Calu3 (cell line): Measurements from ENCODE around the gene TIMM29. TPM values are rescaled to one million over a fixed set of nuclear protein-coding genes. Genes with fewer than 3 reads are reported as not detected.

Experiments used
- BruUV-seq: library from RNA; stranded (reverse); fragments of 400-500 nt; replicated peaks from 2 replicates; lab custom pipeline; 2021; lab: Mats Ljungman, UMichigan
- CTCF ChIA-PET: fragments of 300-600 bp; sonication (Branson Sonifier 250); formaldehyde crosslinking; loops from one replicate; lab custom pipeline; 2022; ENCODE audit warnings: antibody characterized with exemption; lab: Charles Lee
- DNase-seq: peaks from one replicate; pipeline ENCODE4 v3.0.0; 2022
- H3K27ac Mint-ChIP-seq: one replicate; pipeline ENCODE4 v1.8.0; 2022; ENCODE audit warnings: mixed read lengths; ENCODE audit not compliant: unreplicated experiment
- H3K27me3 Mint-ChIP-seq: one replicate; pipeline ENCODE4 v1.8.0; 2022; ENCODE audit warnings: mixed read lengths; ENCODE audit not compliant: unreplicated experiment
- H3K36me3 Mint-ChIP-seq: one replicate; pipeline ENCODE4 v1.8.0; 2022; ENCODE audit warnings: mild to moderate bottlenecking, moderate library complexity, mixed read lengths; ENCODE audit not compliant: insufficient read depth, unreplicated experiment
- H3K4me1 Mint-ChIP-seq: one replicate; pipeline ENCODE4 v1.8.0; 2022; ENCODE audit warnings: mild to moderate bottlenecking, low read depth, mixed read lengths; ENCODE audit not compliant: unreplicated experiment
- H3K4me3 Mint-ChIP-seq: one replicate; pipeline ENCODE4 v1.8.0; 2022; ENCODE audit warnings: mild to moderate bottlenecking, low read depth, moderate library complexity, mixed read lengths; ENCODE audit not compliant: unreplicated experiment
- H3K9me3 Mint-ChIP-seq: one replicate; pipeline ENCODE4 v1.8.0; 2022; ENCODE audit warnings: low read depth, mixed read lengths; ENCODE audit not compliant: unreplicated experiment
- intact Hi-C: fragments of 100-400 bp; cut with micrococcal nuclease; formaldehyde crosslinking; loops from one replicate; pipeline ENCODE4 v1.10.0; 2022; ENCODE audit not compliant: unreplicated experiment
- total RNA-seq: library from RNA; stranded (reverse); gene quantifications from 2 replicates; pipeline ENCODE4 v1.2.3, GENCODE V29; 2022
- TF ChIP-seq, protein P1 (sequence below): fragments of 200-600 bp; IDR thresholded peaks from one replicate; pipeline ENCODE4 v1.8.0; 2022; ENCODE audit warnings: antibody characterized with exemption; ENCODE audit not compliant: unreplicated experiment

The TIMM29 gene
- total RNA-seq, 1 experiment from 2014 or later: 15.3 TPM

GRCh38 chr19:10885201-10886169, 43.1 kb upstream of the TIMM29 start:
- BruUV-seq: no TSS peak
- no peak overlapping the region for H3K4me3 Mint-ChIP-seq
- no peaks in the 10 kb centered on the region for H3K9me3 Mint-ChIP-seq
- H3K36me3 Mint-ChIP-seq: no peaks in the 10 kb centered on the region
- H3K27ac Mint-ChIP-seq: no peak overlapping the region
- H3K27me3 Mint-ChIP-seq: no peaks in the 10 kb centered on the region
- DNase-seq: no peak
- intact Hi-C loops: no loop called here
- H3K4me1 Mint-ChIP-seq: no peaks in the 10 kb centered on the region
- CTCF ChIA-PET: interaction anchor here (0.6 kb wide), 1 partner anchor 16 kb away, joined by 5 read pairs; no protein-coding TSS in a partner anchor
- TF ChIP-seq, protein P1, sequence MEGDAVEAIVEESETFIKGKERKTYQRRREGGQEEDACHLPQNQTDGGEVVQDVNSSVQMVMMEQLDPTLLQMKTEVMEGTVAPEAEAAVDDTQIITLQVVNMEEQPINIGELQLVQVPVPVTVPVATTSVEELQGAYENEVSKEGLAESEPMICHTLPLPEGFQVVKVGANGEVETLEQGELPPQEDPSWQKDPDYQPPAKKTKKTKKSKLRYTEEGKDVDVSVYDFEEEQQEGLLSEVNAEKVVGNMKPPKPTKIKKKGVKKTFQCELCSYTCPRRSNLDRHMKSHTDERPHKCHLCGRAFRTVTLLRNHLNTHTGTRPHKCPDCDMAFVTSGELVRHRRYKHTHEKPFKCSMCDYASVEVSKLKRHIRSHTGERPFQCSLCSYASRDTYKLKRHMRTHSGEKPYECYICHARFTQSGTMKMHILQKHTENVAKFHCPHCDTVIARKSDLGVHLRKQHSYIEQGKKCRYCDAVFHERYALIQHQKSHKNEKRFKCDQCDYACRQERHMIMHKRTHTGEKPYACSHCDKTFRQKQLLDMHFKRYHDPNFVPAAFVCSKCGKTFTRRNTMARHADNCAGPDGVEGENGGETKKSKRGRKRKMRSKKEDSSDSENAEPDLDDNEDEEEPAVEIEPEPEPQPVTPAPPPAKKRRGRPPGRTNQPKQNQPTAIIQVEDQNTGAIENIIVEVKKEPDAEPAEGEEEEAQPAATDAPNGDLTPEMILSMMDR: no peak

DNA sequence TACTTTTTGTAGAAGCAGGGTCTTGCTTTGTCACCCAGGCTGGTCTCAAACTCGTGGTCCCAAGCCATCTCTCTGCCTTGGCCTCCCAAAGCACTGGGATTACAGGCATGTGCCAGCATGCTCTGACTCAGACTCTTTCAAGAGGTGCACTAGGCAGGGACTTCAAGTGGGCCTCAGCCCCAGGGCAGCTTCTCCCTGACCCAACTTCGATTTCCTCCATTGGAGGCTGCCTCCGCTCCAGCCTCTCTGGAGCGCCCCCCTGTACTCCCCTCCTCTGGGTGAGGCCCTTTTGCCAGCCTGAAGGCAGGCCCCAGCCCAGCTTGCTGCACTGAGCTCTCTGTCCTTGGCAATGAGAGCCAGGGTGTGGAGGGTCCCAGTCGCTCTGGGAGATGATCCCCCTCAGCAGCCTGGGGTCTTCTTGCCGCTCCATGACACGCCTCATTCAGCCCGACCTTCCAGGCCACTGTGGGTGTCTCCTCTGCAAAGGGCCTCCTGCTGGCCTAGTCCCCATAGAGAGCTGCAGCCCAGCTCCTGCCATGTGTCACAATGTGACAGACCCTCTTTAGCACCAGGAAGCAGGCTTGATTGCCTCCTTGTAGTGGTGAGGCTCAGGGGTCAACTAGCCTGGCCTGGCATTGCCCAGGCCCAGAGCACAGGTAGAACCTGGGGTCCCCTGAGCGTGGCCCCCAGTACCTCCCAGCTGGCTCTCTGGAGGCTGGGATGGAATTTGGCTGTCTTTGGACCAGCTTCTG, 40.8 kb upstream of the TIMM29 start:
- no peaks in the 10 kb centered on the region for H3K9me3 Mint-ChIP-seq
- no peaks in the 10 kb centered on the region for H3K27me3 Mint-ChIP-seq
- no peak overlapping the region for H3K27ac Mint-ChIP-seq
- no peak overlapping the region for H3K4me3 Mint-ChIP-seq
- CTCF ChIA-PET: interaction anchor here (0.5 kb wide), 1 partner anchor 49 kb away, joined by 3 read pairs; no protein-coding TSS in a partner anchor
- intact Hi-C loops: no loop called here
- no peaks in the 10 kb centered on the region for H3K4me1 Mint-ChIP-seq
- no peak for DNase-seq
- no TSS peak for BruUV-seq
- TF ChIP-seq, protein P1: no peak
- H3K36me3 Mint-ChIP-seq: no peaks in the 10 kb centered on the region

DNA sequence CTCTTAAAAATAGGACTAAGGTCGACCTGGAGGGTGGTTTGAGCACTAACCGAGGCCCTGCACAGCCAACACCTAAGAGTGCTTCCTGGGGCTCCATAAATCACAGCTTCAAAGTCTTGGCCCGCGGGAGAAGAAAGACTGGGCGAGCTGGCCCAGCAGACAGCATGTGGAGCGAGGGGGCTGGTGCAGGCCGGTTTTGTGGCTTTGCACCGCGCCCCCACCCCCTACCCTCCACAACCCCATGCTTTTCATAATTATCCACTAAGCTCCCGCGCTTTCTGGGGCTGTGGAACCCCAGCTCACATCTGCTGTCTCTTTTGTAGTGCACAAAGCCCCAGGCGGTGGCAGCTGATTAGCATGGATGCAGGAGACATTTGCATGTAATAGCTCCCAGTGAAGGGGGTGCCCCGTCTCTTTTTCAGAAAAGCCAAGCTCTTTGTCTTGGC, 40.2 kb upstream of the TIMM29 start:
- no TSS peak for BruUV-seq
- intact Hi-C loops: no loop called here
- Mint-ChIP-seq H3K4me3 (no peak overlapping the region), H3K36me3 (no peaks in the 10 kb centered on the region), H3K9me3 (no peaks in the 10 kb centered on the region), H3K4me1 (no peaks in the 10 kb centered on the region), H3K27ac (no peak overlapping the region), H3K27me3 (no peaks in the 10 kb centered on the region)
- CTCF ChIA-PET: no interaction called here
- DNase-seq: no peak
- TF ChIP-seq, protein P1: no peak

GRCh38 chr19:10889880-10890279, 38.7 kb upstream of the TIMM29 start:
- no TSS peak for BruUV-seq
- Mint-ChIP-seq H3K4me3 (no peak overlapping the region), H3K36me3 (no peaks in the 10 kb centered on the region), H3K27ac (no peak overlapping the region), H3K4me1 (no peaks in the 10 kb centered on the region), H3K9me3 (no peaks in the 10 kb centered on the region), H3K27me3 (no peaks in the 10 kb centered on the region)
- TF ChIP-seq, protein P1: no peak
- intact Hi-C loops: no loop called here
- DNase-seq: no peak
- CTCF ChIA-PET: no interaction called here
